Measurements from ENCODE around the gene RNASEH2B.

Gene RNASEH2B, protein sequence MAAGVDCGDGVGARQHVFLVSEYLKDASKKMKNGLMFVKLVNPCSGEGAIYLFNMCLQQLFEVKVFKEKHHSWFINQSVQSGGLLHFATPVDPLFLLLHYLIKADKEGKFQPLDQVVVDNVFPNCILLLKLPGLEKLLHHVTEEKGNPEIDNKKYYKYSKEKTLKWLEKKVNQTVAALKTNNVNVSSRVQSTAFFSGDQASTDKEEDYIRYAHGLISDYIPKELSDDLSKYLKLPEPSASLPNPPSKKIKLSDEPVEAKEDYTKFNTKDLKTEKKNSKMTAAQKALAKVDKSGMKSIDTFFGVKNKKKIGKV

DNA sequence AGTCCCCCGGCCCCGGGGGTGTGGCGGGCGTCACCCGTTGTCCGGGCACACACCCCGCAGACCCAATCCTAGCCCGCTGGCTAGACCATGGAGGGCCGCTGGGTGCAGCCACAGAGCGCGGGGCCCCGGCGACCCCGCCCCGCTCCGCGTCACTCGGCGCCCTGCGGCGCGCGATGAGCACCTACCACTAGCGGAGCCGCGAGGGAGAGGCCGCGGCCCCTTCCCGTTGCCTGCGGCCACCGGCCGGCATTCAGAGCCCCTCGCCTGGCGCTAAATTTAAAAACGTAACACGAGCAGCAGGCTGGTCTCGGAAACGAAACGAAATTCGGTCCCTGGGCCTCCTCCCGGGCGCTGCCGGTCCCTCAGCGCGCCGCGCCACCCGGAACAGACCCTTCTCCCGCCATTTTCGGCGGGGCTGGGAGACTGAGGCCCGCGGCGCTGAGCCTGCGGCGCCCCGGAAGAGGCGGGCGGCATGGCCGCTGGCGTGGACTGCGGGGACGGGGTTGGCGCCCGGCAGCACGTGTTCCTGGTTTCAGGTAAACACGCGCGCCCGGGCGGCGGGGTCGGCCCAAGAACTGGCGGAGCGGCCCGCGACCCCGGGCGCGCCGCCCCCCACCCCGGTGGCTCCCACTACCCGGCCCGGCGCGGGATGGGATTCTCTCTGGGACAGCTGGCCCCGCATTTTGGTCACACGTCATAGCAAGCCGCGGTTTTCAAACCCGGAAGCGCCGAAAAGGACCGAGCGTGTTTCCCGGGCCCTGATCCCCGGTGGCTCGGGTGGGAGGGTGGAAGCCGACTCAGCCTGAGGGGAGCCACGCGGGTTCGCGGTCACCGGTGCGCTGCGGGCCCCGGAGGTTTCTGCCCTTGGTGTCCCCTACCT is at the start of gene RNASEH2B:
RNASEH2B (plus strand) TSS at position 187 of the 880 bp plus-strand sequence; CDS start at position 473, 286 bp downstream.
- Mint-ChIP-seq H3K4me1 (peaks cover 23% of the 10 kb centered on the region), H3K27ac (peak within 1 kb of the TSS; percentile 93), H3K36me3 (no peaks in the 10 kb centered on the region), H3K27me3 (no peaks in the 10 kb centered on the region), H3K9me3 (no peaks in the 10 kb centered on the region), H3K4me3 (peak within 1 kb of the TSS; percentile 92)
- DNase-seq (ENCODE audit: low spot score in 2 of 2): peak; percentile 60 to 73
- ATAC-seq (ENCODE audit: low read depth): peak; percentile 72

DNA sequence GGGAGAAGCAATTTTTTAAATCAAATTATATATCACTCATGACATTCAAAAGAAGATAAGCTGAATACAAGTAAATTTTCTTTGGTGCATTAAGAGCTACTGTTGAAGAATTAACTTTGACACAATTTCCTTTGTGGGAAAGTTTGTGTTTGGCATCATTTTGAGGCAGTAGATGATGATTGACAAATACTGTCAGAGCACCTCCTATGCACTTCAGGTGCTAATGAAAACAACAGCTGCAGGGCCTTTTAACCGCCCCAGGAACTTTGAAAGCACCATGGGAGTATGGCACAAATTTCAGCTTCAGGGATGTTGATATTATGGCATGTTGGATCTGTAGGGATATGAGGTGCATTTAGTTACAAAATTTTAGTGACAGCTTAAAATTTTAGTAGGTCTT is 45.1 kb upstream of the RNASEH2B start:
- Mint-ChIP-seq H3K27me3 (no peaks in the 10 kb centered on the region), H3K9me3 (peaks cover 7% of the 10 kb centered on the region), H3K4me1 (peaks cover 11% of the 10 kb centered on the region), H3K36me3 (peaks cover 6% of the 10 kb centered on the region), H3K4me3 (no peak overlapping the region), H3K27ac (no peak overlapping the region)
- DNase-seq (ENCODE audit: low spot score in 2 of 2) (no peak), ATAC-seq (ENCODE audit: low read depth) (no peak)

DNA sequence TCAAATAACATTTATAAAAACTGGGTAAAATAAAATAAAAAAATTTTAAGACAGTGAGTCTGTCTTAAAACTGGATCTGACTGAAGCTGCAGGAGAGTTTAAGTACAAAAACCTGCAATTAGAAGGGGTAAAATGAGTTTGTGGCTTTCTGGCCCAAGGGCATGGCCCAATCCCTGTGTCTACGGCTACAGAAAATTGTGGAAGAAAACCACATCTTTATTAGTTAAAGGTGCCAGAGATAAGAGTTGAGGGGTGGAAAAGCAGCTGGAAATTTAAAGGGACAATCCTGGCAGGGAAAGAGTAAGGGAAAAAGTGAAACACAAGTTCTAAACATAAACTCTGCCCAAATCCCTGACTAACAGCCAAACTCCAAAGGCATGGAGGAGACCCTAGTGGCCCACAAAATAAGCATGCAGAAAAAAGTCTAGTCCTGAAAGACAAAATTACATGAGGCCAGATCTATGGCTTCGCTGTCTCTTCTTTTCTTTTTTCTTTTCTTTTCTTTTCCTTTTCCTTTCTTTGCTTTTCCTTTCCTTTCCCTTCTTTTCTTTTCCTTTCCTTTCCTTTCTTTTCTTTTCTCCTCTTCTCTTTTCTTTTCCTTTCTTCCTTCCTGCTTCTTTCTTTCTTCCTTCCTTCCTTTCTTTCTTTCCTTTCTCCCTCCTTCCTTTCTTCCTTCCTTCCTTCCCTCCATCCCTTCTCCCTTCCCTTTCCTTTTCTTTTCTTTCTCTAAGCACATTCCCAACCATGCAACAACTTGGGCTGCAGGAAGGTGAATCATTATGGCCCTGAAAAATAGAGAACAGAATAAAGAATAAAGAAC is 42.6 kb upstream of the RNASEH2B start:
- no peak overlapping the region for H3K27ac Mint-ChIP-seq
- ATAC-seq (ENCODE audit: low read depth): no peak
- peaks cover 5% of the 10 kb centered on the region for H3K4me1 Mint-ChIP-seq
- no peak overlapping the region for H3K4me3 Mint-ChIP-seq
- peaks cover 2% of the 10 kb centered on the region for H3K9me3 Mint-ChIP-seq
- no peaks in the 10 kb centered on the region for H3K36me3 Mint-ChIP-seq
- no peaks in the 10 kb centered on the region for H3K27me3 Mint-ChIP-seq
- DNase-seq (ENCODE audit: low spot score in 2 of 2): no peak

DNA sequence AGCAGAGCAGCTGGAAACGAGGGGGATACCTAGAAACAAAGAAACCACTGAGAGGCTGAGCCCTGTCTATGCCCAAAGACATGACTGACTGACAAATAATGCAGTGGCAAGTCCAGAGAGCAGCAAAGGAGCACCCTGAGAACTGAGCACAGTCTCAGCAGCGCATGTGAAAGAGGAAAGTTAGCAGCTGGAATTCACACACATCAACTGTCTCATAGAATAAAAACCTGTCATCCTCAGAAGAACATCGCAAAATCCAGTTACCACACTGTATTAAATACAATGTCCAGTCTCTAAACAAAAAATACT is 42.0 kb upstream of the RNASEH2B start:
- H3K36me3 Mint-ChIP-seq: no peaks in the 10 kb centered on the region
- ATAC-seq (ENCODE audit: low read depth) (no peak), DNase-seq (ENCODE audit: low spot score in 2 of 2) (no peak)
- H3K27ac Mint-ChIP-seq: no peak overlapping the region
- no peaks in the 10 kb centered on the region for H3K27me3 Mint-ChIP-seq
- no peak overlapping the region for H3K4me3 Mint-ChIP-seq
- H3K4me1 Mint-ChIP-seq: peaks cover 5% of the 10 kb centered on the region
- H3K9me3 Mint-ChIP-seq: peaks cover 2% of the 10 kb centered on the region

DNA sequence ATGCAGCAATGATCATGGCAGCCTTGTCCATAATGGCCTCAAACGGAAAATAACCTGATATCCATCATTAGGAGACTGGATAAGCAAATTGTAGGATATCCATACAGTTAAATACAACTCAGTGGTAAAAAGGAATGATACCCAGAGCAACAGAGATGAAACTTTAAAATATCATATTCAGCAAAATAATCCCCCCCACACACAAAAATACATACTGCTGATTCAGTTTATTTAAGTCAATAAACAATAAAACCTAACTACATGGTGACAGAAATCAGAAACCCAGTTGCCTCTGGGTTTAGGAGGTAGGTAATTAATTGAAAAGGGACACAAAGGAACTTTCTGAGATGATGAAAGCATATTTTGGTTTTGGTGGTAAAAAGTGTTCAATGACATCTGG is 38.2 kb upstream of the RNASEH2B start:
- Mint-ChIP-seq H3K4me3 (no peak overlapping the region), H3K4me1 (peaks cover 5% of the 10 kb centered on the region), H3K9me3 (peaks cover 2% of the 10 kb centered on the region), H3K36me3 (no peaks in the 10 kb centered on the region), H3K27me3 (no peaks in the 10 kb centered on the region), H3K27ac (no peak overlapping the region)
- ATAC-seq (ENCODE audit: low read depth): no peak
- no peak for DNase-seq (ENCODE audit: low spot score in 2 of 2)

DNA sequence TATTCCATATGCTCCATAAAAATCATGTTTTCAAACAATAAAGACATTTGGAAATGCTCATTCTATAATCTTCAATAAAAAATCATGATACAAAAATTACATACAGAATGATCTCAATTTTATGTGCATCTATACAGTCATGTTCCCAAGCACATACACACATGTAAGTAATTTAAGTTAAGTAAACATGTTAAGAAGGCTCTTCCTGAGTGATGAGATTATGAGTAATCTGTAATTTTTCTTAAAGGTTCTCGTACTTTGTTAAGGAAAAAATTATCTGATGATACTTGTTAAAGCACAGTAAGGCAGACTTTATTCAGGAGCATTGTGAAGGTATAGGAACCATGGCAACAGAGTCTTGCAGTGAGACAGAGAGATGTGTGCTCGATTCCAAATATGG is 36.1 kb upstream of the RNASEH2B start:
- ATAC-seq (ENCODE audit: low read depth) (no peak), DNase-seq (ENCODE audit: low spot score in 2 of 2) (no peak)
- H3K4me3 Mint-ChIP-seq: no peak overlapping the region
- H3K27ac Mint-ChIP-seq: no peak overlapping the region
- no peaks in the 10 kb centered on the region for H3K36me3 Mint-ChIP-seq
- no peaks in the 10 kb centered on the region for H3K27me3 Mint-ChIP-seq
- H3K4me1 Mint-ChIP-seq: peaks cover 2% of the 10 kb centered on the region
- H3K9me3 Mint-ChIP-seq: peaks cover 2% of the 10 kb centered on the region

DNA sequence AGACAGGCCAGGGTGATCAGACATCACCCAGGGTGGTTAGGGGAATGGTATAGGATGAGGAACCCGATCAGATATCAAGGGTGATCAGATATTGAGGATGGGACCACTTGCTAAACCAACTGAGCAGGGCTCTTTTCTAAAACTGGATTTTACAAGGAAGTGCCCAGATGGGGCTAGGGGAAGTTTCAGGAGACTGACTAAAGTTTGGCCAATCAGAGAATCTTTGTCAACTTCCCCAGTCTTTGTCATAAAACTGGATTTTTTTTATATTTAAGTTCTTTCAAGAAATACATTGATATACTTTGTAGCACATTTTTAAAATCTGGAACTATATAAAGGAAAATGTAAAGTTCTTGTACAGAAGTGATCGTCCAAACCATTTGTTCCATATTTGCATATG is 35.6 kb upstream of the RNASEH2B start:
- peaks cover 2% of the 10 kb centered on the region for H3K4me1 Mint-ChIP-seq
- H3K4me3 Mint-ChIP-seq: no peak overlapping the region
- H3K9me3 Mint-ChIP-seq: peaks cover 2% of the 10 kb centered on the region
- ATAC-seq (ENCODE audit: low read depth): no peak
- H3K27me3 Mint-ChIP-seq: no peaks in the 10 kb centered on the region
- H3K36me3 Mint-ChIP-seq: no peaks in the 10 kb centered on the region
- no peak overlapping the region for H3K27ac Mint-ChIP-seq
- no peak for DNase-seq (ENCODE audit: low spot score in 2 of 2)

DNA sequence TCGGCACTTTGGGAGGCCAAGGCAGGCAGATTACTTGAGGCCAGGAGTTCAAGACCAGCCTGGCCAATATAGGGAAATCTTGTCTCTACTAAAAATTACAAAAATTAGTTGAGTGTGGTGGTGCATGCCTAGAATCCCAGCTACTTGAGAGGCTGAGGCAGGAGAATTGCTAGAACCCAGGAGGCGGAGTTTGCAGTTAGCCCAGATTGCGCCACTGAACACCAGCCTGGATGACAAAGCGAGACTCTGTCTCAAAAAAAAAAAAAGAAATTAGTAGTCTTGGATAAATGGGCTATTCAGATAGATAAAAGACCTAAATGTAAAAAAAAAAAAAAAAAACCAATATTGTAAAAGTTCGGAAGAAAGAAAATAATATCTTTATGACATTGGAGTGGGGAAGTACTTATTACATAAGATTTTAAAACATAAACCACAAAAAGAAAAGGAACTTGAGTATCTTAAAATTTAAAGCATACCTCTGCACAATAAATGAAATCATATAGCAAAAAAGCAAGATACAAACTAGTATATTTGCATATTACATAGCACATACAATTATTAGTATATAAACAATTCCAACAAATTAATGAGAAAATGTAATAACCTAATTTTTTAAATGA is 26.7 kb upstream of the RNASEH2B start:
- Mint-ChIP-seq H3K4me3 (no peak overlapping the region), H3K27me3 (no peaks in the 10 kb centered on the region), H3K36me3 (no peaks in the 10 kb centered on the region), H3K27ac (no peak overlapping the region), H3K9me3 (peaks cover 2% of the 10 kb centered on the region), H3K4me1 (peaks cover 18% of the 10 kb centered on the region)
- DNase-seq (ENCODE audit: low spot score in 2 of 2): no peak
- ATAC-seq (ENCODE audit: low read depth): no peak

DNA sequence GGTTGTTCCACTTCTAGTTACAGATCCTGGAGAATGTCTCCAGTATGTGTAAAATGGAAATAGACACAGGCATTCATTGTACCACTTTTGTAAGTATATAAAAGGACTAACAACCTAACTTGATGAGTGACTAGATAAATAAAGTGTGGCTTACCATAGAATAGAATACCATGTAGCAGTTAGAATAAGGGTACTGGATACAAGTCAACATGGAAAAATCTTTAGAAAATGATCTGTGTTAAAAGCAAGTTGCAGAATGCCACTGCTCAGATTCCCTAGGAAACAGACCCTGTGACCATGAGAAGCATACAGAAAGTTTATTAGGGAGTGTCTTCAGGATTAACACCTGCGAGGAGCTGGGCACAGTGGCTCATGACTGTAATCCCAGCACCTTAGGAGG is 25.9 kb upstream of the RNASEH2B start:
- H3K36me3 Mint-ChIP-seq: no peaks in the 10 kb centered on the region
- H3K4me1 Mint-ChIP-seq: peaks cover 21% of the 10 kb centered on the region
- H3K27ac Mint-ChIP-seq: no peak overlapping the region
- DNase-seq (ENCODE audit: low spot score in 2 of 2) (no peak), ATAC-seq (ENCODE audit: low read depth) (no peak)
- H3K4me3 Mint-ChIP-seq: no peak overlapping the region
- peaks cover 2% of the 10 kb centered on the region for H3K9me3 Mint-ChIP-seq
- no peaks in the 10 kb centered on the region for H3K27me3 Mint-ChIP-seq

DNA sequence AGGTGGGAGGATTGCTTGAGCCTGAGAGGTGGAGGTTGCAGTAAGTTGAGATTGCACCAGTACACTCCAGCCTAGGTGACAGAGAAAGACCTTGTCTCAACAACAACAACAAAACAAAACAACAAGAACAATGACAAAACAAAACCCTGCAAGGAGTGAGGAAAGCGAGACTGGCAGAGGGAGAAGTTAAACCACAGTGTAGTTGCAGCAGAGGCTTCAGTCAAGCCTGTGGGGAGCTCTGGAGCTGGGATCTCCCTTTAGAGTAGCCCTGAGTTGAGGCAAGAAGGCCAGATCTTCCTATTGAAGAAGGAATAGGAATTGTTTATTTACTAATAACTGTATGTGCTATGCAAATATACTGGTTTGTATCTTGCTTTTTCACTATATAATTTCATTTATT is 25.3 kb upstream of the RNASEH2B start:
- DNase-seq (ENCODE audit: low spot score in 2 of 2): no peak
- Mint-ChIP-seq H3K4me3 (no peak overlapping the region), H3K36me3 (no peaks in the 10 kb centered on the region), H3K27me3 (no peaks in the 10 kb centered on the region), H3K4me1 (peaks cover 24% of the 10 kb centered on the region), H3K9me3 (peaks cover 2% of the 10 kb centered on the region), H3K27ac (no peak overlapping the region)
- no peak for ATAC-seq (ENCODE audit: low read depth)

DNA sequence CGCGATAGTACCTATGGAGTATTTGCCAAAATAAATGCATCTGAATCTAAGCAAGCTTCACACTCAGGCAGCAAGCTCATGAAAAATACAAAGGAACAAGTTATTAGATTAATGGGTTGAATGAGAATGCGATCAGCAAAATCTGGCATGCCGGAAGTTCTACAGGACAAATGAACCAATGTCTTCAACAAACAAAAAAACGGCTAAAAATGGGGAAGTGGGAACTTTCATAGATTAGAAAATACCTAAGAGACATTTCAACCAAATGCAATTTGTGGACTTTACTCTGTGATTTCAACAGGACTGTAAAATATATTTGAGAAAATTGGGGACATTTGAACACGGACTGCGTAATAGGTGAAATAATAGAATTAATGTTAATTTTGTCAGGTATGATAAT is 22.4 kb upstream of the RNASEH2B start:
- H3K9me3 Mint-ChIP-seq: peaks cover 2% of the 10 kb centered on the region
- no peak for DNase-seq (ENCODE audit: low spot score in 2 of 2)
- peaks cover 39% of the 10 kb centered on the region for H3K4me1 Mint-ChIP-seq
- ATAC-seq (ENCODE audit: low read depth): no peak
- no peak overlapping the region for H3K27ac Mint-ChIP-seq
- H3K4me3 Mint-ChIP-seq: no peak overlapping the region
- no peaks in the 10 kb centered on the region for H3K27me3 Mint-ChIP-seq
- no peaks in the 10 kb centered on the region for H3K36me3 Mint-ChIP-seq

DNA sequence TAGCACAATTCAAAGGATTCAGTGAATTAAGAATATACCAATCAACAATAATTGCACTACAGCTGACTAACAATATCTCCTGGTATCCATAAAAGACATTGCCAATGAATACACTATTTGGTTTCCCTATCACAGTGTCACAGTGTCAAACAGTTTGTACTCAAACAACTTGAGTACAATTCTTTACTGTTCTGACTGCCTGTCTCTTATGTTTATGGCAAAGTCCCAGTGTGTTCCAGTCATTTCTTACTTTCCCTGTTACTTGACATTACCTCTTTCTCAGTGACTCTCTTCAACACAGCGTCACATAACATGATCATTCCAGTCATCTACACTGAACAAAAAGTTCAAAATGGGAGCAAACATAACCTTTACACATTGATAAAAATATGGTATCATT is 21.2 kb upstream of the RNASEH2B start:
- Mint-ChIP-seq H3K27me3 (no peaks in the 10 kb centered on the region), H3K4me3 (no peak overlapping the region), H3K4me1 (peaks cover 49% of the 10 kb centered on the region), H3K9me3 (peaks cover 2% of the 10 kb centered on the region), H3K36me3 (no peaks in the 10 kb centered on the region), H3K27ac (no peak overlapping the region)
- DNase-seq (ENCODE audit: low spot score in 2 of 2) (no peak), ATAC-seq (ENCODE audit: low read depth) (no peak)

DNA sequence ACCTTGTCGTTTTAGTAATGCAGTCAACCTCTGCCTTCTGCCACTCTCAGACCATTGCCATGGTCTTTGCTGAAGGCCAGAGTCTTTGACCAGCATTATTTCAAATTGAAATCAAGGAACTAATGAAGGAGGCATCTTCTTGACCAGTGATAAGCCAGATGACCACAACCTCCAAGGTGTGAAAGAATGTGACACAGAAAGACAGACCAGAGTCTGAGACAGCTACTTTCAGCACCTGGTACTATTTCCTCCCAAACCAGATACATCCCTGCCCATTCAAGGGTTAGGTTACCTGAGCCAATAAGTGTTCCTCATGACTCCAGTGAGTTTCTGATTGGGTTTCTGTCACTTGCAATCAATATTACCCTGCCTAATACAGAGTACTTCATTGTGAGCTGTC is 20.3 kb upstream of the RNASEH2B start:
- Mint-ChIP-seq H3K9me3 (peaks cover 2% of the 10 kb centered on the region), H3K4me1 (peaks cover 53% of the 10 kb centered on the region), H3K4me3 (no peak overlapping the region), H3K36me3 (no peaks in the 10 kb centered on the region), H3K27me3 (no peaks in the 10 kb centered on the region), H3K27ac (no peak overlapping the region)
- ATAC-seq (ENCODE audit: low read depth) (no peak), DNase-seq (ENCODE audit: low spot score in 2 of 2) (no peak)

DNA sequence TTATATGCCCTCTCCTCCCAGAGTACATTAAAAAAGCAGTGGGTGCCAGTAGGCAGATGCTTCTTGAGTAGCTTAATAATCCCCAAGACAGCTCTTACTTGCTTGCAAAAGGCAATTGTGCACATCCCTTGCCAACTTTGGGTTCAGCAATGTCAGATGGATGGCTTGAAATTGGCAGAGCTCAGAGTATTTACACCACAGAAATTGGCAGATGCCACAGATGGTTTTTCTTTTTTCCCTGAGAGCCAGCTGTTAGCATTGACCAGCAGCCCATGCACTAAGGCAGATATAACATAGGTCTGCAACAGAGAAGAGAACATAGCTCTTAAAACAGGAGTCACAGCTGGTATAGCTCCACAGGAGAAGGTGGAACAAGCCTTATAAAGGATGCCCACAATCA is 18.4 kb upstream of the RNASEH2B start:
- H3K27ac Mint-ChIP-seq: peak overlapping the region; percentile 87

More for the DNA sequence above, 18.4 kb upstream of the RNASEH2B start:
- Mint-ChIP-seq H3K4me3 (peak overlapping the region; percentile 27), H3K36me3 (peaks cover 2% of the 10 kb centered on the region), H3K4me1 (peaks cover 55% of the 10 kb centered on the region), H3K9me3 (peaks cover 3% of the 10 kb centered on the region), H3K27me3 (no peaks in the 10 kb centered on the region)
- no peak for ATAC-seq (ENCODE audit: low read depth)
- DNase-seq (ENCODE audit: low spot score in 2 of 2): no peak
